Cardiac septum (tissue), 1 donor: ENCODE data around the gene AADAT. TPM values are rescaled to one million over a fixed set of nuclear protein-coding genes. Genes with fewer than 3 reads are reported as not detected.

Source experiments
- DNase-seq: peaks from one replicate; pipeline ENCODE4 v3.0.0-alpha.2; 2020; ENCODE audit warnings: low spot score
- intact Hi-C: fragments of 100-400 bp; cut with DNase I; formaldehyde crosslinking; loops from one replicate; pipeline ENCODE4 v1.14.0; 2022
- total RNA-seq: library from RNA; stranded (reverse); fragmentation: NEBNext Ultra II Directional; extraction: Animal tissue kit (Norgen Biotek cat#: 25700); gene quantifications from one replicate; pipeline ENCODE4 v1.2.1, GENCODE V29; 2021
- donor health status: DM: no; HTN: no; CAD: no.

The AADAT gene
- total RNA-seq, 1 donor from 2014 or later: 2.0 TPM

- DNase-seq: no peak
- intact Hi-C loops: no loop called here
Observed at GRCh38 chr4:170038232-170038631, 51.5 kb downstream of the AADAT start.

GRCh38 chr4:170037481-170037880 is 52.3 kb downstream of the AADAT start:
- intact Hi-C loops: no loop called here
- DNase-seq: no peak

GRCh38 chr4:170035845-170036244 is 53.9 kb downstream of the AADAT start:
- intact Hi-C loops: no loop called here
- DNase-seq: no peak

GRCh38 chr4:170035231-170035630 is 54.5 kb downstream of the AADAT start:
- DNase-seq: no peak
- intact Hi-C loops: no loop called here

- intact Hi-C loops: no loop called here
- DNase-seq: no peak
Observed at GRCh38 chr4:170033999-170034398, 55.8 kb downstream of the AADAT start.

- intact Hi-C loops: no loop called here
- no peak for DNase-seq
Observed at GRCh38 chr4:170030121-170030520, 59.6 kb downstream of the AADAT start.

GRCh38 chr4:170027181-170027829 is 62.5 kb downstream of the AADAT start:
- intact Hi-C loops: loop anchor here (2.0 kb wide), 2 partner anchors 271 to 415 kb away; partner anchors contain the start of genes HPF1 and NEK1
- peak; percentile 95 for DNase-seq

GRCh38 chr4:170026253-170027021 is 63.3 kb downstream of the AADAT start, which contains the start of gene MFAP3L:
TSS of gene MFAP3L (minus strand) at chr4:170026395. CDS start at chr4:170005877, 20,518 bp downstream.
- intact Hi-C loops: loop anchor here (2.0 kb wide), 2 partner anchors 270 to 414 kb away; partner anchors contain the start of genes HPF1 and NEK1
- DNase-seq: peak; percentile 93

GRCh38 chr4:170025523-170026252 is 64.1 kb downstream of the AADAT start:
- no peak for DNase-seq
- intact Hi-C loops: loop anchor here (2.0 kb wide), 2 partner anchors 269 to 413 kb away; partner anchors contain the start of genes HPF1 and NEK1

GRCh38 chr4:170022211-170022610 is 67.5 kb downstream of the AADAT start:
- intact Hi-C loops: no loop called here
- no peak for DNase-seq

- intact Hi-C loops: no loop called here
- no peak for DNase-seq
Observed at GRCh38 chr4:170017252-170017651, 72.5 kb downstream of the AADAT start.

GRCh38 chr4:170015285-170015684 is 74.5 kb downstream of the AADAT start:
- no peak for DNase-seq
- intact Hi-C loops: no loop called here

- intact Hi-C loops: no loop called here
- no peak for DNase-seq
Observed at GRCh38 chr4:170014359-170015011, 75.3 kb downstream of the AADAT start.

GRCh38 chr4:170012629-170012958 is 77.2 kb downstream of the AADAT start:
- intact Hi-C loops: no loop called here
- DNase-seq: no peak

- no peak for DNase-seq
- intact Hi-C loops: no loop called here
Observed at GRCh38 chr4:170011921-170012628, 77.7 kb downstream of the AADAT start.
